ENCODE results near the gene GDPD5.

The GDPD5 gene

DNA sequence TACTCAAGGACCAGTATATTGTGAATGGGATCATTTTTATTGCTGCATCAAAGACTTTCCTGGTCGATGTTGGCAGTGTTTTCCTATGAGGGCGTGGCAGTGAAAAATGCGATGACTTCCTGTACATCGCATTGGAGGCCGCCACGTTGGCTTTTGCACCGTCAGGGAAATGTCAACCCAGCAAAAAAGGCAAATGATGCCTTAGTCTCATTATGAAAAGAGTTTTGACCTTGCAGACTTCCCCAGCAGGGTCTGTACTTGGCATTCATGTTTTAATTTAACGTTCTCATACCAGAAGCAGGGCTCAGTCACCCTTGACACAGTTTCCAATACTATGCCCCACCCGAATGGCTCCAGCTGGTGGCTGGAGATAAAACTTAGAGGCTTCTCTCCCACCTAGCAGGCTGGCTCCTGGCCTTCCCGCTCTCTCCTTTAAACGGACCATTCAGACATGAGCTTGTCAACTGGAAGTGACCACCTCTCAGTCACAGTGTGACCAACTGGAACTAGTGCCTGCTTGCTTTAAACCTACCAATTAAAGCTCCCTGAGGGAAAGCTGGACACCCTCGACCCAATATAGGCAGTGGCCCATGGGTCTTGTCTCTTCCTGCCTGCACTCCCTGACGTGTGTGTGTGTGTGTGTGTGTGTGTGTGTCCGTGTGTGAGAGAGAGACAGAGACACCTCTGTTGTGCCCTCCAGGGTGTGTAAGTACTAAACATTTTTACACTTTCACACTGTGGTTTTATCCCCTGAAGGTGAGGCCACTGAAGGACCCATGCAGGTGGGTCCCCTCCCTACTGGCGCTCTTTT lies 8.7 kb upstream of the GDPD5 start:
- no peak for DNase-seq

DNA sequence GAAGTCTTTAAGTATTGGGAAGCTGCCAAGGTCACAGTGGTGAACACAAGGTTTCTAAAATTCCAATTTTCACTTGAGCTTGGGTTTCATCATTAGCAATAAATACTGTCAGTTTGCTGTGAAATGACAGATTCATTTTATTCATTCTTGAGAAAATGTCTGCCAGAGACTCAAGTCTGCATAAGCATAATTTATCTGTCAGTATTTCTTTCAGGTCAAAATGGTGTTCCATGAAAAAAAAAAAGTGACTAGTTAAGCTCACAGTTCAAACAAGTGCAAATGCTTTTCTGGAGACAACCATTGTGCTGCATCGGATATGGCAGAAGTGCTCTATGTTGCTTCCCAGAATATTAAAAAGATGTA lies 8.1 kb upstream of the GDPD5 start:
- no peak for DNase-seq

DNA sequence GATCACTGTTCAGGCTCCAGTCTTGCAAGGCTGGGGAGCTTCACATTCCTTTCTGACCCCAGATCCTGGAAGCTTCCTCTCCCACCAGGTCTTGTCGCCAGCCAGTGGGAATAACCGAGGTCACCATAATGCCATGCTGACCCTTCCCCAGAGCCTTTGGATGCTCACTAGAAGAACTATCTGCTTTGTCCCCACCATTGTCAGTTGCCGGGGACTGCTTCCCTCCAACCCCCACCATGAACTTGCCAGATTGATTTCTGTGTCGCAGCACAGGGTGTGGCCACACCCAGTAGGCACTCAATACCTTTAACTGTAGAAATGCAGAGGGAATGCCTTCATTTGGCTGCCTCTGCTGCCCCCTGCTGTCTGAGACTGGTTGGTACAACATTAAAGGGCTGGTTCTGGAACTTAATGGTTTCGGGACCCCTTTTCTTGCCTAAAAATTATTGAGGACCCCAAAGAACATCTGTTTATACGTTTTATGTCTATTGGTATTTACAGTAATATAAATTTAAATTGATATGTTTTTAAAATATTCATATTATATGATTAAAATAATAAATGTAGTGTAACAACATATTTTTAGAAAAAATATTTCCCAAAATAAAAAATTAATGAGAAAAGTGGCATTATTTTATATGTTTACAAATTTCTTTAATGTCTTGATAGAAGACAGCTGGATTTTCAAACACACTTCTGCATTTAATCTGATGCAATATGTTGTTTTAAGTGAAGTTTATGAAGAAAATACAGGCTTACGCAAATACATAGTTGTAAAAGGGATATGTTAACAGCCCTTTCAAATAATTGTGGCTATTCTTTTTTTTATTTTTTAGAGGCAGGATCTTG lies 6.7 kb upstream of the GDPD5 start:
- peak; percentile 68 for DNase-seq

DNA sequence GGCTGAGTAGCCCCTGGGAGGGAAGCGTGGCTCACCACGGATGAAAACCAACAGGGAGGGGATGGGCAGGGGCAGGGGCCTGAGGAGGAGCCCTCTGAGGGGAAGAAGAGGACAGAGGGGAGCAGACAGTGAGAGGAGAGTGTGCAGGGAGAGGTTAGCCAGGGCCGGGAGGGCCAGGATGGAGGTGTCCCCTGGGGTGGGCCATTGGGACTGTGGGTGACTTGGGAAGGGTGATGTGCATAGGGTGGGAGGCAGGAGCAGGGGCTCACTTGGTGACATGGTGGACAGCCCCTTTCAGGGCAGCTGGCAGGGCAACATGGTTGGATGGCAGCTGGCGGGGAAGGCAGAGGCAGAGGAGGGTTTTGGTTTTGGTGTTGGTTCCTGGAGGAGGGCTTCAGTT lies 5.6 kb upstream of the GDPD5 start:
- no peak for DNase-seq

DNA sequence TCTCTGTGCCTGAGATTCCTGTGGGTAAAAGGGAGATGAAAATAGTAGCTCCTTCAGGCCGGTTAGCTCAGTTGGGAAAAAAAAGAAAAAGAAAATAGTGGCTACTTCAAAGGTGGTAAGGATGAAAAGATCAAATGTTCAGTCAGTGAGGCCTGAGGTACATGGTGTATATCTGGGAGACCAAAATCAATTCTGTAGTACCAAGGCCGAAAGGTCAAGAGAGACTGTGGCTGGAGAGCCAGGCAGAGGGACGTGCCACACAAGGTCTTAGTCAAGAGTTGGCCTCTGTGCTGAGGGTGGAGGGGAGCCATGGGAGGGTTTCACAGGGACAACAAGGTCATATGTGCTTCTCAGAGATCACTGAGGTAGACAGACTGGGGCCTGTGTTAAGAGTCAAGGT lies 4.8 kb upstream of the GDPD5 start:
- DNase-seq: no peak

DNA sequence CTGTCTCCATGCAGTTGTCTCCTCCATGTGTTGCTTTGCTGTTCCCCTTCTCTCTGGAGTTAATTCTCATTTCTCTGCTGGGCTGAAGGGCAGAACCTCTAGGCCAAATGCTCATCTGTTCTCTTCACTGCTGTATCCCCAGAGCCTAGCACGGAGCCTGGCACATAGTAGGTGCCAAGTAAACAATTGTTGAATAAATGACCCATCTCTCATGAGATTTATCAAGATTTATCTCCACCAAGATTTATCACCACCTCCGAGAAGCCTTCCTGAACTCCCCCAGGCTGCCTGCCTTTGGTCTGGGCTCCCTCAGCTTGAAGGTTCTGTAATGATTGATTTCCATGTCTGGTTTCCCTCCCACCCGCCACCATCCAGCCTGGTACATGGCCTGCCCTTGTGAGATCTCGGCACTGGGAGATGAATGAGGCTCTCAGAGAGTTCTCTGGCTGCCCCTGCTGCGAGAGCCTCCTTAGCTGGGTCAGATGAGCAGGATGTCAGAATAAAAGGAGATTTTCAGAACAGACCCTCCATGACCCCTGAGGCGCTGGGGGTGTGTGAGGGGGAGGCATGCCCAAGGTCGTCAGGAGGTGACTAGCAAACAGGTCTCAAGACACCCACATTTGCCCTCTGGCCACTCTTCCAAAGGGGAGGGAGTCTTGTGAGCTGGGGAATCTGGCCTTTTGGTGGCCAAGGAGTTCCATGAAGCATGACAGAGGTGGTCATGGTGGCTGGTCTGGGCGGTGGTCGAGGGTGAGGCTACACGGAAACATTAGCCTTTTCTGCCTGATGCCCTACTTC lies 2.4 kb upstream of the GDPD5 start:
- DNase-seq: no peak

DNA sequence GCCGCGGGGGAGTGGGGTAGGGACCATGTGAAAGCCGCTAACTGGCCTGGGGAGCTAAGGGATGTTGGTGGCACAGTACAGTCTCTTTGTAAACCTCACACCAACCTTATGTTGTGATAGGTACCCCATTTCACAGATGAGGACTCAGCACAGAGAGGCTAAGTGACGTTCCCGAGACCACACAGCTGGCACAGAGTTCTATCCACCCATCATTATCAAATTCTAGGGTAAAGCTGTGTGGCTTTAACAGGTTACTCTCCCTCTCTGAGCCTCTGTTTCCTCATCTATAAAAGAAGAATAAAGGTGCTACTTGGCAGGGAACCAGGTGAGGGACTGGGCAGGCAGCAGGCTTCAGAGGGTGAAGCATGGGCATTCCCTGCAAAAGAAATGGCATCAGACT lies 1.4 kb upstream of the GDPD5 start:
- no peak for DNase-seq

DNA sequence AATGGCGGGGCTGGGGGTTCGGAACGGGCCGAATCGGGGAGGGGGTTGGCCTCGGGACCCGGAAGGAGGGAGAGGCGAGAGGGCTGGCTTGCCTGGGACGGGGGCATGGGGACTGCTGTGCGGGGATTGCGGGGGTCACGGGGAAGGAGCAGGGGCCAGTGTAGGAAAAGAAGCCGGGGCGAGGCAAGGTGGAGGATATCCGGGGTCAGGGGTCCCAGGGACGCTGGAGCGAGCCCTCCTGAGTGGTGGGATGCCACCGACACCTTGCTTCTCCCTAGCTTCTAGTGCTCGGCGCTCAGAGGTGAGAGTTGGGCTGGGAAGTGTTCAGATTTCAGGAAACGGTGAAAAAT lies 426 bp upstream of the GDPD5 start:
- no peak for DNase-seq

DNA sequence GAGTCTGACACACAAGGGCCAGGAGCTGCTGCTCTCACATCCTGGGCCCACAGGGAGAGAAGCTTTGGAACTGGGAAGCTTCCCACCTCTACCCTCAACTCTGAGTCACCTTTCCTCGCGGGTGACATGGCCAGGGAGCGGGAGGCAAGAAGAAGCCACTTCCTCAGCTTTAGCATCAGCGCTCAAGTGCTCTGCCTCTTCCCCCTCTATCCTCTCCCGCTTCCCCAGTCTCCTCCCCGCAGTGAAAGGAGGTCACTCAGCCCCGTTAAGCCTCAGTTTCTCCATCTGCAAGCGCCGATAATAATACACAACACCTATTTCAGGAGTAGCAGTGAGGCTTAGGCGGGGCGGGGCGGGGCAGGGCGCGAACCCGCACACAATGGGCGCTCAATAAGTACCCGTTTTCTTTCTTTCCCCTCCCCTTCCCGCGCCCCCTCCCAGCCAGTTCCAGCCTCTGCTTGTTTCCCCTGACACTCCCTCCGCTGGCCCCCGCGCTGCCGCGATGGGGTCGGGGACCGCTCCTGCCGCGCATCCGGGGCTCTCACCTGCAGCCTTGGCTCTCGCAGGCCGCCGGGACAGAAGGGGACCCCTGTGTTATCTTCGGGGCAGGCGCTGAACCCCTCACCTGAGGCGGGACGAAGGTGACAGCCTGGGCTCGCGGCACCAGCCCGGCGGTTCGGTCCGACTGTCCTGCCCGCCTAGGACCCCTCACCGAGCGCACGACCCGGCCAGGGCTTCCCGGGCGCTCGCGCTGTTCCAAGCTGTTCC lies 892 bp downstream of the GDPD5 start:
- DNase-seq: no peak

DNA sequence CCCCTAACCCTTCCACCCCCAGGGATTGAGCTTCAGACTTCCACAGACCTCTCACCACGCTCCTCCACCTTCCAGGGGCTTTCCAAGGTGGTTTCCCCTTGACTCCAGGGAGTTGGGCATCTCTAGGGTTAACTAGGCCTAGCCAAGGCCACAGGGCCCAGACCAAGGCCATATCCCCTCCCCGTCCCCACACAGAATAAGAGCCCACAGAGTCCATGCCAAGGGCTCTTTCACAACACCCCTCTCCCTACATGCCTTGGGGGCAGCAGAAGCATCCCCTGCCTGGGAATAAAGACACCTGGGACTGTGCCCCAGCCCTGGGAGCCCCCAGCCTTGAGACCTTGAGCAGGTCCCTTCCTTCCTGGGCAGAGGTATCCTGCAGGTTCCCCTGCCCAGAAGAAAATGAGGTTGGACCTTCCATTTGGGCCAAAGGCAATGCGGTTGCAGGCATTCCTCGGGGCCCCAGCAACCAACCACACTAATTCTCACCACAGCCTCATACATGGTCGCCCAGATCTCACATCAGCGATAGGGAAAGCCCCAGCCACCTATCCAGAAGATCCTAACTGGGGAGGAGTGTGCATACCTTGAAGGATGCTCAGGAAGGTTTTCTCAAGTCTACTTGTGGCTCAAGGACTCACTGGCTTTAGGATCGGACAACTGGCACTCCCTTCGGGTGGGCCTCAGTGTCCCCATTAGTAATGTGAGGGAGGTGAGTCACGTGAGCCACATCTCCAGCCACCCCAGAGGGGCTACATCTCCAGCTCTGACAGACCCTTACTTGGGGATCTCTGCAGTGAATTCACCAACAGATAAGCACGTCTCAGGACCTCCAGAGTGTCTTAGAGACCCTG lies 1.7 kb downstream of the GDPD5 start:
- no peak for DNase-seq

DNA sequence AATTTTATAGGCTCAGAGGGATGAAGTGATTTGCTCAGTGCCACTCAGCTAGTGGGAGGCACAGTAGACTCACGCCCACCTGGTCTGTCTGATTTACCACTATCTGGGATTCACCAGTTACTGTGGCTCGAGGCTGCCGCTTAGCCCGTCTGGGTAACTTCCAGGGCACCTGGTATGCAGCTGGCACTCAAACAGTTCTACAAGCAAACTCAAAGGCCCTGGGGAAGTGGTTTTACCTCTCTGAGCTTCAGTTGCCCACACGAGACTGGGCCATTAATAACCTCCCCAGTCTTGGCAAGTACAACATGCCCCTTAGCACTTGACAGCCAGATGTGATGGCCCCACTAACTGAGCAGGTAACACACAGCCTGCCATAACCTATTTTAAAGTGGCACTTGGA lies 2.6 kb downstream of the GDPD5 start:
- DNase-seq: no peak

DNA sequence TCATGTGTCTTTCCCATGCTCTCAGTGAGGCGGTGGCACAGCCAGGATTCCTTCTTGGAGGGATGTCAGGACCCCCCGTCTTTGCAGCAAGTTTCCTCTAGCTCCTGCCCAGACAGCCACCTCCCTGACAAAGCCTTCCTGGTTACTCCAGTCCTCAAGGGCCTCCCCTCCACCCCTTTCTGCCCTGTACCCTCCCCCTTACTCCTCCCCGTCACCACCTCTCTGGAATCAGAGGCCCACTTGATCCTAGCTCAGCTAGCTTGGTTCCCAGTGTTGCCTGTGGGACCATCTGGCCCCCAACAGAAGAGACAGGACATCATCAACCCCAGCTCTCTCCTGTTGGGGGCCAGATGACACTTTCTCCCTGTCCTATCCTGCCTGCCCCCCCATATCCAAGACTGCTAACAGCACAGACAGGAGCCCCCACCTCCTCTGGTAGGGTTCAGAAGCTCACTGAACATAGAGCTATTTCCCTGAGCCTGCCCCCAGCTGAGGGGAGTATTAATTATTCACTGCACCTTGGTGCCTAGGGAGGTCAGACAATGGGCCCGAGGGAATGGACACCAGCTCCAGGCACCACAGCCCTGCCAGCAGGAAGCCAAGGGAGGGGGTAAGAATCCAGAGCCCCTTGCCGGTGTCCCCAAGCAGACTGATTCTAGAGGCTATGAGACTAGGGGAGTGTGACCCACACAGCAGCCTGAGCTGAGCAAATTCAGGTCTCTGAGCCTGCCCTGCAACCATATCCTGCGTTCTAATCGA lies 3.3 kb downstream of the GDPD5 start:
- DNase-seq: no peak

DNA sequence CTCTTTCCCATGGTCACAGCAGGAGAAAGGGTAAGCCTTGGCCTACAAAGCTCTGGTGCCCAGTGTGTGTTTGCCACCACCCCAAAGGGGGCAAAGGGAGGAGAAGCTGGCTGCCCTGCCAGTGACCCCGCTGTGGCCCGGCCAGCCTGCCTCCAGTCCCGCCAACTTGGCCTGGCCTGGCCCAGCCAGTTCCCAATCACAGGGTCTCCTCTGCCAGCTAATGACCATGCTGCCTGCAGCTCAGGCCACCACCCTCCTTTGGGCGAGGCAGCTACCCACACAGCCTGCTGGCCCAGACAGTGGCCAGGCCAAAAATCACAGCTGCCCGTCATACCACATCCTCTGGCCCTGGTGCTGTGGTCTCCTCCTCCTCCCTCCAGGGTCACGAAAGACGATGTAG lies 5.1 kb downstream of the GDPD5 start:
- DNase-seq: no peak

DNA sequence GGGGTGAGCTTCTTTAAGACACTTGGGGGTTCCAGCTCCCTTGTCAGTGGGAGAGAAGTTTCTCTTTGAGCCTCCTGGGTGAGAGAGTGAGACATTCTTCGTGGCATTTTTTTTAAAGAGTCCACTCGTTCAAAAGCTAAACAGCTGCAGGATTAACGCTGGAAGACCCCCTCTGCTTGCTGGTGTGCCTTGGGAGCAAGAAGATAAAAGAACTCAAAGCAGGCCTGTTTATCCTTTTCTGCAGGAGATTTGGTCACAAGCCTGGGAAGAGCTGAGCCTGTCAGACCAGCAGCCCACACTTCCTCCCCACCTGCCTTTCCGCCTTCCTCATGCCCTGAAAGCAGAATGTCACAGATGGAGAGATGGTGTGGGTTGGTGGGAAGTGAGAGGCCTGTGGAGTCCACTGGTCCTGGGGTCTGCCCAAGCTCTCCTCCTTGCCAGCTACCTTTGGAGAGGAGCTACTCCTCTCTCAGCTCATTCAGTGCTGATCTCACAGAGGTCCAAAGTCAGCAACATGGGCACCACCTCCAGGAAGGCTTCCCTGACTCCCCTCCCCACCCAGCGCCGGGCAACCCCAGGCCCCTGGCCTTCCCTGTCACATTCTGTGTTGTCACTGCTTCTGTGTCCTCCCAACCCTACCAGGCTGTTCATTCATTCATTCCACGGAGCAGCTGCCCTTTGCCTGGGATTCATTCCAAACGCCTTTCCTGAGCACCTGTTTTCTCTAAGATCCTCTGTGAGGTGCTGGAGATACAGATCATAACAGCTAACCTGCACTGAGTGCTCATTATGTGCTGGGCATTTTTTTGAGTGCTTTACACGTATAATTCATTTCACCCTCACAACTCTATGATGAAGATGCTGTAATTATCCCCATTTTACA lies 6.7 kb downstream of the GDPD5 start:
- no peak for DNase-seq

DNA sequence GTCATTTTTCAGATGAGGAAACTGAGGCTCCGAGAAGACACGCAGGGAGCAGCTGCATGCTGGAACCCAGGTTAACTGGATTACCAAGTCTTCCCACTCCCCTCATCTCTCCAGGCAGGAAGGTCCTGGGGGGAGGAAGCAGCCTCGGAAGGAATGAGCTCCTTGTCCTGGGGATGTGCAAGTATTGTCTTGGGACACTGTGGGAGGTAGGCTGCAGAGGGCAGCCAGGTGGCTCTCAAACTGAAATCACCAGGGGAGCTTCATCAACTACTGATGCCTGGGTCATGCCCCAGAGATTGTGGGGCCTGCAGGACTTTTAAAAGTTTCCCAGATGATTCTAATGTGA lies 7.6 kb downstream of the GDPD5 start:
- DNase-seq: no peak

DNA sequence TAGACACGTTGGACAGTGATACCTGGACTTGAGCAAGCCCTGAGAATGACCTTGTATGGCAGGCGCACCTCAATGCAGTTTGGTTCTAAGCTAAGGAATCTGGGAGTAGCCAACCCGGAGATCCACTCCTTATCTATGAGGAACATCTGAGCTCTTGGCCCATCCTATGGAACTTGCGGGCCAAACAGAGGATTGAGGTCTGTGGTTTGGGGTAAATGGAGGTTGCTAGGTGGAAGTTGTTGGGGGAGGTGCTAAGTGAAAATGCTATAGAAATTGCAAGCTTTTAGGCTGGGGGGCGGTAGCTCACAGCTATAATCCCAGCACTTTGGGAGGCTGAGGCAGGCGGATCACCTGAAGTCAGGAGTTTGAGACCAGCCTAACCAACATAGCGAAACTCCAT lies 8.9 kb downstream of the GDPD5 start:
- no peak for DNase-seq

DNA sequence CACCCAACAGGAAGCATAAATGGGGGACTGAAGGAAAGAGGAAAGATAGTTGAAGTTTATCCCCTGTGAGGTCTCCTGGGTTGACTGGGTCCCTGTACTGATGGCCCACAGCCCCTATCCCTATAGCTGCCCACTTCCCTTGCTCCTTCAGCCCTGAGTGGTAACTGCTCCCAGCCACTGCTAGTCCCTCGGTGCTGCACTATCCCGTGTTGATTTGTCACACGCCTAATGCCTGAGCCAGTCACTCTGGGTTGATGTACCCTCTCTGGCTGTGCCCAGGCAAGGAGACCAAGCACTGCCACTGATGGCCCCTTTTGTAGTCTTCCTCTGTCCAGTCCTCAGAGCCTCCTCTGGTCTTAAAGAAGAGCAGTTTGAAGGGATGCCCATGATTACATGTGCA lies 9.6 kb downstream of the GDPD5 start:
- no peak for DNase-seq

DNA sequence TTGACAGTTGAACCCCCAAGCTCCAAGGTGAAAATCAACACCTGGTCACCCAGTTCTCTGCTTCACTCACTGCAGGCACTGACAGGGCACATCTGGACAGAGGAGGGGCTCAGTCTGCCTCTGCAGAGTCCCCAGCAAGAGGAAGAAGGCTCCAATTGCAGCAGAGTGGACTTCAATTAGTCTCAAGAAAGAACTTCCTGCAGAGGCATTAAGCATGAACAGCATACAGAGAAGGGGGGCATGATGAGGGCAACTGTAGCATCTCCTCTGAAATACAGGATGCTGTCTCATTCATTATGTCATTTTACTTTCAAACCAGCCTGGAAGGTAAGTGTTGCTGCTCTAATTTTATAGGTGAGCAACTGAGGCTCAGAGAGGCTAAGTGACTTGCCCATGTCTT lies 11.1 kb downstream of the GDPD5 start:
- DNase-seq: no peak

DNA sequence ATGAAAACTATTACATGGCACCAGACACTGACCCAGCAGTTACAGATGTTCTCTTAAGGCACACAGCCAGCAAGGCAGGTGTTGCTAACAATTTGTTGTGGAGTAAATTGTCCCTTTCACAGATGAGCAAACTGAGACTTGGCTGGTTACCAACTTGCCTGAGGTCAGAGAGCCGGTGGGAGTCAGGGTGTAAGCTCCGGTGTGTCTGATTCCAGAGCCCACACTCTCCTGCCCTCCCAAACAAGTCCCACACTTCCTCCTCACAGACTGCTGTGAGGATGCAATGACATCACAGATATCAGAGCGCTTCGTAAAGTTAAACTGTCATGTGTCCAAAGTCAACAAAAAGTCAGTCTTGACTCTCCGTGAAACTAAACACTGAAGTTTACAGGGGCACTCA lies 12.5 kb downstream of the GDPD5 start:
- no peak for DNase-seq

DNA sequence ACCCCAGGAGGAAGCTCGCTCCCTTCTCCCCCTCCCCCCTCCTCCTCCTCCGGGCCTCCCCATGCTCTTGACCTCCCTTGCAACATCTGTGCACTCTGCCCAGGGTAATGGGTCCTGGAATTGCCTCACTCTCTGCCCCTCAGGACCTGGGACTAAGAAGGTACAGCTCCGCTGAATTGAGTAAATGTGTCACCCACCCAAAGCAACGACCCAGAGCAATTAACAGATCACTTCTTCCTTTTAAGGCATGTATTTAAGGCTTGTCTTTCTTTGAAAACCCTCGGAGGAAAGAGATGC lies 15.1 kb downstream of the GDPD5 start:
- no peak for DNase-seq
